Activated naive CD4-positive, alpha-beta T cell (primary cell): ENCODE data around the gene SLC8A1.

Experiments
- DNase-seq, 4 experiments: peaks; one replicate each; lab custom pipeline; 2025; lab: John Stamatoyannopoulos, UW

Gene SLC8A1

DNA sequence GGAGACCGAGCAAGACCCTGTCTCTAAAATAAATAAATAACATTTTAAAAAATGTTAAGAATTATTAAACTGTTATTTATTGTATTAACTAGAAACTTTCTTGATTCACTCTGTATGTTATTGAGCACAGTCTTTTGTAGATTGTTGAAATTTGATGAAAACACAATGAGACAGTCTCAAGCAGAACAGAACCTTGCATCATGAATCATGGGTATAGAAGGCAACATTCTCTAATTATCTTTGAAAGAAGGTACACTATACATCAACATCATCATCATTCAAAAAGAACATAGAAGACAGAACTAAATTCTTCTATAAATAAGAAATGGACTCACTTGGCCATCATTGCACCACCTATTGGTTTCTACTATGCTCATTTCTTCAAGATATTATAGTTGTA lies 67.7 kb downstream of the SLC8A1 start:
- no peak for DNase-seq

DNA sequence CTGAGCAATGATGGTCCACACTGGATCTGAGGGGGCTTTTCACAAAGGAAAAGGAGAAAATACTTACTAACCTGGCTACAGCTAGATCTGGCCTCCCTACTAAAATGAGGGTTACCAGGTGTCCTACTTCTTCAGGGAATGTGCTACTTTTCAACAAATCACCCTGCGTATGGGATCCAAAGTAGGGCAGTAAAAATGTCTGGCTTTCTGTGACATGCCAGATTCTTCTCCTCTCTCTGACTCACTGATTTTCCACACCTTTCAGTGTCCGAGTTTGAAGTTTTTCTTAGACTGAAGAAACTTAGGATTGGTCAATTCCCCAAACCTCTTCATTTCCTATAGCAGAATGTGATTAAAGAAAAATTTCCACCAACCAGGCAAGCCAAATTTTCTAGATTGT lies 71.2 kb downstream of the SLC8A1 start:
- DNase-seq: no peak

DNA sequence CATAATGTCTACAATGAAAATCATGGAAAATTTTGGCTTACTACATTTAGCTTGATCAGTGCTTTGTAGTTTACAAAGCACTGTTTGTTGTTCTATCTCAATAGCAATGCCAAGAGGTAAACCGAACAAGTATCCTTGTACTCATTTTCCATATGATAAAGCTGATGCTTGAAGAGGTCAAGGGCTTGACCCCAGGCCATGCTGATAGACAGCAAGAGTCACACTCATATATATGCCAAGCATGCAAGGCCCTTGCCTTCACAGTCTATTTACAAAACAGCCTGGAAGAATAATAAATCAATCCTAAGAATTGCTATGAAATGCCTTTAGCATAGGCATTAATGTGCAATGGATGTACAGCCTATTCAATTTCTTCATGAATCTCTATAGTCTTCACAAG lies 71.8 kb downstream of the SLC8A1 start:
- DNase-seq: no peak

DNA sequence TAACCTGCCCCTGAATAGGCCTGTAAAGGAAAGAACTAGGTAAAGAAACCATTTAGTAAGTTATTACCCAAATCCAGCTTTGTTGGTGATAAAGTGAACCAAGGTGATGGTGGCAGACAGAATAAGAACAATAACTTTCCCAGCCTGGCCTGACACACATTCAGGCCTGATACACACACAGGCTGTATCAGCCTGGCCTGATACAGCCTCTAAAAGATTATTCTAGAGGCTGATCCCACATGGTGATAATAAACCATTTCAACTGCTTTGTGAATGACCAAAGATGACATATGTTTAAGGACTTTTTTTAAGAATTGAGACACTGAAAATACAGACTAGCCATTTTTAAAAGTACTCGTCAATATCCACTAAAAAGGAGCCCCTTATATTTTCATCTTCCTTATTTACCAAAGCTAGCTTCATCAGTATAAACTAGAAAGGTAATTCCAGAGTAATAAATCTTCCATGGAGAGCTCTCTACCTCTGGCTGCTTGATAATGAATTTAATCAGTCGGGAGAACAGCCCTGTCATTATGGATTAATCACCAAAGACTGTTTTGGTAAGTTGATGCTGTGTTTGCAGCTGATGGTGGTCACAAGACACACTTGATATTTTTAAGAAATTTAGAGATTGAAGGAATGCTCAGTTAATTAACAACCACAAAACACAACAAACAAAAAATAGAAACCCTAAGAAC lies 77.2 kb downstream of the SLC8A1 start:
- no peak for DNase-seq

DNA sequence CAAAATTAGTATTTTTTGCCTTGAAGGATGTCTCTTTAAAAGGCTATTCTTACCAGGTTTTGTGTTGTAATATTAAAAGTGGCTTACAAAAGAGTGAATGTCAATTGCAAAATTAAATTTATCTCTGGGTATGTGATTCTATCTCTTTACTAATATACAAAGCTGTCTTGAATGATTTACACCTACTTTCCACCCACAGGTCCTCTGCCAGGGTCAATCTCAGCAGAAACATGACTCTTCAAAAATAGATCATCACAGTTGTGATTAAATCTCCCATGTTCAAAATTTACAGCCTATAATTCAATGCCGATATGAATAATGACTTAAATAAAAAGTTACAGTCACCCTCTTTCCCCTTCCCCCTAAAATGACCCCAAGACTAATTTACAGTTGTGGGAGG lies 78.8 kb downstream of the SLC8A1 start:
- DNase-seq: no peak

- no peak for DNase-seq
These were observed 79.5 kb downstream of the SLC8A1 start for GRCh38 chr2:40372283-40372985.

- no peak for DNase-seq
These were observed 80.2 kb downstream of the SLC8A1 start for GRCh38 chr2:40371525-40372282.

- DNase-seq: no peak
These were observed 81.9 kb downstream of the SLC8A1 start for GRCh38 chr2:40370007-40370395.

- DNase-seq: no peak
These were observed 82.5 kb downstream of the SLC8A1 start for GRCh38 chr2:40369267-40370006.

GRCh38 chr2:40367652-40368051 lies 84.2 kb downstream of the SLC8A1 start:
- no peak for DNase-seq

- no peak for DNase-seq
These were observed 84.9 kb downstream of the SLC8A1 start for GRCh38 chr2:40367032-40367431.

GRCh38 chr2:40364151-40364874 lies 87.6 kb downstream of the SLC8A1 start:
- no peak for DNase-seq

DNA sequence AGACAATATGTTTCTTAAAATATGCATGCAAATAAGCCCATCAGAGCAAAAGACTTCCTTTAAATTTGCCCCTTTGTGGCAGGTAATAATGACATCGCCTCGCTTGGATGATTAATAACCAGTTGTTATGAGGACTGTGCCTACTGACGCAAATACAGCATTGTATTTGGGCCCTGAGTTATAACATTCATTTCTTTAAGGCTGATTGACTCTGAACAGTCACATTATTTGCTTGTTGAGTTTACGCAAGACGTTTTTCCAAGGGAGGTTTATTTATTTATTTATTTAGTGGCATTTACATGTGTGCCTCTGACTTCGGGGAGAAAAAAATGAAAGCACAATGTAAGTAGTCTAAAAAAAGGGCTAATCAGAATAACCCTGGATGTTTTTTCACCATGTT lies 88.3 kb downstream of the SLC8A1 start:
- no peak for DNase-seq

DNA sequence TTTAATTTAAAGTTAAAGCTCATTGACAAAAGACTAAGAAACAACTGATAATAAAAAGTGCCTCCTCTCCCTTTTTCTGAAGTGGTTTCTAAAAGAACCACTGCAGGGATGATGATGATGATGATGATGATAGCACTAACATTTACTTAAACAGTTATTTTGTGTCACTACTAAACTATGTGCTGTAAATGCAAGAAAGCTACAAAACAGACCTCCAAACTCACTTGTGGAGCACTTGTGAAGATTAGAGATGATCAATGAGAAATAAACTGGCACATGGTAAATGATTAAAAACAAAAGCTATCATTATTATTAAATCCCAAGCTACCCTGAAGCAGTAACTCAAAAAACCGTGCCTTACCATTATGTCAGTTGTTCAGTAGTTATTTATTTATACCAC lies 88.7 kb downstream of the SLC8A1 start:
- no peak for DNase-seq

- DNase-seq: no peak
These were observed 90.4 kb downstream of the SLC8A1 start for GRCh38 chr2:40361478-40361877.

- no peak for DNase-seq
These were observed 91.2 kb downstream of the SLC8A1 start for GRCh38 chr2:40360652-40361051.

DNA sequence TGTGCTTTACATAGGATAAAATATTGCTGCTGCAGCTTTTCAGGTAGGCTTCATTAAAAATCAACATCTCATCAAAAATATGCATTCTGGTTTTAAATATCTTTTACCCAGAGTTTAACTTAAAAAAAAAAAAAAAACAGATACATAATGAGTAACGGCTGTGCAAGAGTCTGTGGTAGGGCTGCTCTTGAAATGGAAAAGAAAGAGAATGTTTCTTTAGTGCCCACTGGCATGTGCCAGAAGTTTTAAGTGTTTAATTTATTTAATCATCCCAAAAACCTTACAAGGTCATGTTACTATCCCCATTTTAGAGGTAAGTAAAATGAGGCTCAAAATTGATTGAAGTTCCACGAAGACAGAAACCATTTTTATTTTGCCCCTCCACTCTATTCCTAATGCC lies 92.1 kb downstream of the SLC8A1 start:
- no peak for DNase-seq

DNA sequence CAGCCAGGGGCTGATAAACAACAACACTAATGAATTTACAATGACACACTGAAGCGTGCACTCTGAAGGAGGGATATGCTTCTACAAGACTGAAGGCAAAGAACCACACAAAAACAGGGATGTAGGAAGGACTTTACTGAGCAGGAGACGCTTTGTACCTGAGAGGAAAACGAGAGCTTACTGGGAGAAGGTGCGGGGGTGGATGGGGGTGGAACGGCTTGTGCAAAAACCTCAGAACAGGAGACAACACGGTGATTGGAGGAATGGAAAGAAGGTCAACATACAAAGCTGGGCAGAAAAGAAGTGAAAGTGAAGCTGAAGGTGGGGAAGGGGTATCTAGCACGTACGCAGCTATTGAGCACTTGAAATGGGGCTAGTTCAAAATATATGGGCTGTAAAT lies 93.1 kb downstream of the SLC8A1 start:
- DNase-seq: no peak

DNA sequence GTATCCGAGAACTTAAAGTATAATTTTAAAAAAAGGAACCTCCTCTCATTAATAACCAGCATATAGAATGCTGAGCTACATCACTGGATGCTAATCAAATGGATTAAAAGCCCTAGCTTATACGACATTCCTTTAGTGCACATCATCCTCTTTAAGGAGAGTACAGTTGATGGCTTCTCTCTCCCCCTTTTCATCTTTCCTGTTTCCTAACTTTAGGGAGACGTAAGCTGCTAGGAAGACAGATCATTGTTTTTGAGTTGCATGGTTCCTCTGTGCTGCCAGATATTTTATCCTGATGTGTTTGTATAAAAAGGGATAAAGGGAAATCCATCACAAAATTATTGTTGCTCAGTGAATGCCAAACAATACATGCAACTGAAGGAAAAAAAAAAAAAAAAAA lies 94.2 kb downstream of the SLC8A1 start:
- no peak for DNase-seq

- DNase-seq: no peak
These were observed 96.4 kb downstream of the SLC8A1 start for GRCh38 chr2:40355451-40355850.

DNA sequence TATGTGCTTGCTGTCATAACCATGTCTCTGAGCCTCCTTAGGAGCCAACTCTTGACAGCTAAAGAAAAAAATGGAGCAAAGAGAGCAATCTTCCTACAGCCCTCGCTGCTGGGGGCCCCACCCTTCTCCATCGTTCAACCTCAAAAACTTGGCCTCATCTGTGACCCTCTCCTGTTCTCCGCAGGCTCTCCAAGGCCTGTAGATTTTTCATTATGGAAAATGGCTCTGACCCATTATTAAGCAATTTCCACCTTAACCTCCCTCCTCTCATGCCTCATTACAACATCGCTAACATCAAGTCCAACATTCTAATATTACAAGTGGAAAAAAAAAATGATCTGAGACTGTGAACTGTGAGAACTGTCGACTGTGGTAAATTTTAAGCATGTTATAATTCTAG lies 98.7 kb downstream of the SLC8A1 start:
- no peak for DNase-seq

DNA sequence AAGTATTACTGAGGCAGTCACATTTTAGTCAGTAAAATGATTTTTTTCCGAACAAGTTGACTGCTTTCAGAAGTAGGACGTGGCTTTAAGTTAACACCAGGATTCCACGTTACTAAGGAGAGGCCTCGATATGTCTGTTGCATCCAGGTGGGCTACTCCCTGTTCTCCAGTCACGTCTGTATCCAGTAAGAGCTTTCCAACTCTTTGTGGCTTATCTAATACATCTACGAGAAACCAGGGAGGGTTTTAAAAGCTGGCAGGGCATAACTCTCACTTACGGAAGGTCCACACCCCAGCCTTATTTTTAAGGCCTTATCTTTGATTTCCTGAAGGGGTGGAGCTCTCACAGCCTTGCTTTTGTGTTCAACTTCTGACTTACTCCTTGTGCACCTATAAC lies 99.2 kb downstream of the SLC8A1 start:
- DNase-seq: no peak
